Smooth muscle cell (in vitro differentiated cells): ENCODE results near the gene KCNN2. TPM values are rescaled to one million over a fixed set of nuclear protein-coding genes. Genes with fewer than 3 reads are reported as not detected.

Source experiments
- DNase-seq: peaks from one replicate; lab custom pipeline; 2025; ENCODE audit not compliant: unreplicated experiment; lab: John Stamatoyannopoulos, UW
- H2AFZ ChIP-seq: fragments of 200-600 bp; sonication (generic); 2 replicates; pipeline ENCODE4 v1.6.0; 2016; ENCODE audit warnings: antibody characterized with exemption, low read depth, mild to moderate bottlenecking
- H3F3A ChIP-seq: fragments of 200-600 bp; sonication (generic); 2 replicates; pipeline ENCODE4 v1.6.0; 2017; ENCODE audit warnings: antibody characterized with exemption, low read depth
- H3K27ac ChIP-seq: fragments of 200-600 bp; sonication (generic); 2 replicates; pipeline ENCODE4 v1.5.1; 2016; ENCODE audit warnings: low read depth, mild to moderate bottlenecking
- H3K27me3 ChIP-seq: fragments of 200-600 bp; sonication (generic); 2 replicates; pipeline ENCODE4 v1.6.1; 2016; ENCODE audit warnings: low read depth, mild to moderate bottlenecking
- H3K36me3 ChIP-seq: fragments of 200-600 bp; sonication (generic); 2 replicates; pipeline ENCODE4 v1.5.1; 2016; ENCODE audit warnings: low read depth
- H3K4me1 ChIP-seq: fragments of 200-600 bp; sonication (generic); 2 replicates; pipeline ENCODE4 v1.5.1; 2016; ENCODE audit warnings: low read depth
- H3K4me2 ChIP-seq: fragments of 200-600 bp; sonication (generic); 2 replicates; pipeline ENCODE4 v1.6.0; 2016; ENCODE audit warnings: mild to moderate bottlenecking
- H3K4me3 ChIP-seq: fragments of 200-600 bp; sonication (generic); 2 replicates; pipeline ENCODE4 v1.5.1; 2016; ENCODE audit warnings: mild to moderate bottlenecking
- H3K79me2 ChIP-seq: fragments of 200-600 bp; sonication (generic); 2 replicates; pipeline ENCODE4 v1.6.0; 2016; ENCODE audit warnings: low read depth, mild to moderate bottlenecking
- H3K9ac ChIP-seq: fragments of 200-600 bp; sonication (generic); 2 replicates; pipeline ENCODE4 v1.6.0; 2016; ENCODE audit warnings: low read depth
- H3K9me3 ChIP-seq: fragments of 200-600 bp; sonication (generic); replicated peaks from 2 replicates; pipeline ENCODE4 v1.5.1; 2016; ENCODE audit warnings: low read depth
- H4K20me1 ChIP-seq: fragments of 200-600 bp; sonication (generic); 2 replicates; pipeline ENCODE4 v1.6.0; 2016; ENCODE audit warnings: low read depth
- WGBS: methylation state at CpG from one replicate; pipeline ENCODE4 v1.1.7; 2016; ENCODE audit warnings: low lambda C conversion rate; 5-methylcytosine and 5-hydroxymethylcytosine counted together
- polyA plus RNA-seq: library from polyadenylated mRNA; unstranded; fragments of >200 nt; fragmentation: Nextera tagmentation; extraction: Ambion mirVana; gene quantifications from 2 replicates; pipeline ENCODE4 v1.2.1, GENCODE V29; 2016
- total RNA-seq: library from RNA; depleted of rRNA; stranded (reverse); fragments of >200 nt; gene quantifications from 2 replicates; pipeline ENCODE4 v1.2.3, GENCODE V29; 2014
- TF ChIP-seq, protein P1 (sequence below): fragments of 200-600 bp; sonication (generic); IDR thresholded peaks from 2 replicates; pipeline ENCODE4 v1.5.1; 2017; ENCODE audit warnings: borderline replicate concordance, mild to moderate bottlenecking, antibody characterized with exemption; ENCODE audit not compliant: insufficient read depth, poor library complexity, severe bottlenecking

Gene KCNN2
- total and polyA plus RNA-seq, 2 experiments from 2014 or later = 3.2 to 8.0 TPM

DNA sequence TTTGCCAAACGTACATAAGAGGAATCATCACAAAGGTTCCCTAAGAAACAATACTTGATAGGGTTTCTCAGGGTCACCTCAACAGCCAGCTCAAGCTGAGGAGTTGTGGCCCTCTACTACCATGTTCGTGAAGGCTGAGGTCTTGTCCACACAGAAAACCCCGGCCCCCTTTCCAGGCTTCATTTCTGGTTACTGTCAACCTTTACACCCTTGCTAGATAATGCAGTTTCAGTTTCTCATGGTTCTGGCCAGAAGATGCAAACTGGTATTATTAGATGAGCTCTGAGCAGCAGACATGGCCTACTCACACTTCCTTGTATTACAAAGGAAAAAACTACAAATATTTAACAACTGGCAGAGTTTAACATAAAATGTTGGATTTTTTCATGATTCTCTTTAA lies 22.8 kb upstream of the KCNN2 start:
- no peak for DNase-seq
- no peak overlapping the region for H2AFZ ChIP-seq
- H3K9me3 ChIP-seq = no peaks in the 10 kb centered on the region
- 93% methylated on average over 3 of the region's 3 CpGs for WGBS
- H3K4me3 ChIP-seq = no peak overlapping the region
- no peaks in the 10 kb centered on the region for H3K79me2 ChIP-seq
- no peak overlapping the region for H3K4me2 ChIP-seq
- H3F3A ChIP-seq = no peaks in the 10 kb centered on the region
- no peak overlapping the region for H3K27ac ChIP-seq
- TF ChIP-seq, protein P1, sequence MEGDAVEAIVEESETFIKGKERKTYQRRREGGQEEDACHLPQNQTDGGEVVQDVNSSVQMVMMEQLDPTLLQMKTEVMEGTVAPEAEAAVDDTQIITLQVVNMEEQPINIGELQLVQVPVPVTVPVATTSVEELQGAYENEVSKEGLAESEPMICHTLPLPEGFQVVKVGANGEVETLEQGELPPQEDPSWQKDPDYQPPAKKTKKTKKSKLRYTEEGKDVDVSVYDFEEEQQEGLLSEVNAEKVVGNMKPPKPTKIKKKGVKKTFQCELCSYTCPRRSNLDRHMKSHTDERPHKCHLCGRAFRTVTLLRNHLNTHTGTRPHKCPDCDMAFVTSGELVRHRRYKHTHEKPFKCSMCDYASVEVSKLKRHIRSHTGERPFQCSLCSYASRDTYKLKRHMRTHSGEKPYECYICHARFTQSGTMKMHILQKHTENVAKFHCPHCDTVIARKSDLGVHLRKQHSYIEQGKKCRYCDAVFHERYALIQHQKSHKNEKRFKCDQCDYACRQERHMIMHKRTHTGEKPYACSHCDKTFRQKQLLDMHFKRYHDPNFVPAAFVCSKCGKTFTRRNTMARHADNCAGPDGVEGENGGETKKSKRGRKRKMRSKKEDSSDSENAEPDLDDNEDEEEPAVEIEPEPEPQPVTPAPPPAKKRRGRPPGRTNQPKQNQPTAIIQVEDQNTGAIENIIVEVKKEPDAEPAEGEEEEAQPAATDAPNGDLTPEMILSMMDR = no peak
- no peak overlapping the region for H3K9ac ChIP-seq
- no peaks in the 10 kb centered on the region for H4K20me1 ChIP-seq
- no peaks in the 10 kb centered on the region for H3K27me3 ChIP-seq
- no peaks in the 10 kb centered on the region for H3K4me1 ChIP-seq
- no peaks in the 10 kb centered on the region for H3K36me3 ChIP-seq

DNA sequence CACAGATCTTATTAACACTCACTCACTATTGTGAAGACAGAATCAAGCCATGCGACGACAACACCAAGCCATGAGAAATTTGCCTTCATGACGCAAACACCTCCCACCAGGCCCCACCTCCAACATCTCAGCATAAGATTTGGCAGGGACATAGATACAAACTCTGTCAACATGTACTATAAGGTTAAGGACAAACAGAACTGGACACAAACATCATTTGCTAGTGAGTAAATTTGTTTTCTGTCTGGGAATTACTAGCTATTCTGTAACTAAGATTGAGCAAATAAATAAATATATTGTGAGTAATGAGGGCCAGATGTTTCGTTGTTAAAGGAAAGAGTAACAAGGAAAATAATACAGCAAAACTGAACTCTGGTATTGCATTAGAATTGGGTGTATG lies 15.7 kb upstream of the KCNN2 start:
- H3K27me3 ChIP-seq = no peaks in the 10 kb centered on the region
- H3K27ac ChIP-seq = no peak overlapping the region
- H3K4me2 ChIP-seq = no peak overlapping the region
- TF ChIP-seq, protein P1 = no peak
- H3K9ac ChIP-seq = no peak overlapping the region
- H3K36me3 ChIP-seq = no peaks in the 10 kb centered on the region
- no peak for DNase-seq
- no peaks in the 10 kb centered on the region for H3K4me1 ChIP-seq
- no peak overlapping the region for H2AFZ ChIP-seq
- no peak overlapping the region for H3K4me3 ChIP-seq
- H3K9me3 ChIP-seq = no peaks in the 10 kb centered on the region
- H4K20me1 ChIP-seq = no peaks in the 10 kb centered on the region
- no peaks in the 10 kb centered on the region for H3F3A ChIP-seq
- H3K79me2 ChIP-seq = no peaks in the 10 kb centered on the region
- 92% methylated on average over 4 of the region's 4 CpGs for WGBS

DNA sequence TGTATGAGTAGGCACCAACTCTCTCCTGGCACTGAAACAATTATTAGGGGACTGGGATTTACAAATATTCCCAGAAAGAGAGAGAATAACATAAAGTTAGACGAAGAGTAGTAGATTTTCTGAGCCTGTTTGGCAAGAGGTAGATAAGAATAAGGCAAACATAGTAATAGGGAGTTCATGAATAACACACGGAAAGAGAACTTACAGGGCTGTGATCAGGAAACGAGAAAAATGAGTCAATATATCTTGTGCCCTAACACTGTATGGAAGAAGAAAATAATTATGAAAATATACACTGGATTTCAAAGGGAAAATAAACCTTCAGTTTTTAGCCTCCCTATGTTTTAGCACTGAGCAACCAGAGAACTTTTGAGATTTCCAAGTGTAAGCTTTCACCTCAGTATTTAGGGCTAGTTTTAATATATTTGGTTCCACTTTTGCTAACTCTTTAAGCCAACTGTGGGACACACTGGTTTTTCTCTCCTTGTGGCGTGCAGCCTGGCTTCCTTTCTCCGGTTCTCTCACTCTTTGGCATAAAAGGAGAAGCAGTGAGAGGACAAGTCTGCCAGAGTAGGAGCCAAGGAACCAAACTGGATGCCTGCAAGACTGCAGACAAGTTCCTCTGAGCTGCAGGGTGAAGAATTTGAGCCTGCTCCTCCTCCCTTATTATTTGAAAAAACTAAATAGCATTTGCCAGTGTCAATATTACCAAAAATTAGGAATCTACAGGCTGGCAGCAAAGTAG lies 6.6 kb upstream of the KCNN2 start:
- Histone ChIP-seq H3K27me3 (peaks cover 18% of the 10 kb centered on the region), H3K4me2 (no peak overlapping the region), H3K9me3 (no peaks in the 10 kb centered on the region), H3K79me2 (no peaks in the 10 kb centered on the region), H3K27ac (no peak overlapping the region), H4K20me1 (no peaks in the 10 kb centered on the region), H3K4me3 (no peak overlapping the region), H3K9ac (no peak overlapping the region), H3K4me1 (no peaks in the 10 kb centered on the region), H2AFZ (no peak overlapping the region), H3K36me3 (no peaks in the 10 kb centered on the region), H3F3A (no peaks in the 10 kb centered on the region)
- TF ChIP-seq, protein P1 = no peak
- 68% methylated on average over 5 of the region's 5 CpGs for WGBS
- no peak for DNase-seq

DNA sequence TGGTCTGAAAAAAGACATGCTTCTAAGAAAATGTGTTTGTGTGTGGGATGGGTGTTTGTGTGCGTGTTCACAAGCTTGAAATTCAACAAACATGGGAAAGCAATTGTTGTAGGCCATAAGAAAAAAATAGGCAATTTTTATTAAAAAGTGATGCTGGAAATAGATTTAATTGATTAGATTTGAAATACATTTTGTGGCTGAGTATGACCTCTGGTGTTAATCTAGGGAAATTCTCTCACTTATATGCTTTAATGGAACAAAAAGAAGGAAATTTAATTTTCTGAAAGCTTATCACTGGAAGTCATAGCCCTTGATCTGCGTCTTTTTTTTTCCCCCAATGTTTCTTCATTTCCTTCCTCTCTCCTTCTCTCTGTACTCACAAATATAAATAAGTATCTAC lies 3.5 kb upstream of the KCNN2 start:
- no peaks in the 10 kb centered on the region for H3K4me1 ChIP-seq
- no peak overlapping the region for H3K9ac ChIP-seq
- 86% methylated on average over 2 of the region's 2 CpGs for WGBS
- no peak overlapping the region for H2AFZ ChIP-seq
- peaks cover 49% of the 10 kb centered on the region for H3K27me3 ChIP-seq
- no peak overlapping the region for H3K4me3 ChIP-seq
- H4K20me1 ChIP-seq = no peaks in the 10 kb centered on the region
- no peaks in the 10 kb centered on the region for H3F3A ChIP-seq
- no peak overlapping the region for H3K4me2 ChIP-seq
- TF ChIP-seq, protein P1 = peak; percentile 31
- H3K9me3 ChIP-seq = no peaks in the 10 kb centered on the region
- no peaks in the 10 kb centered on the region for H3K79me2 ChIP-seq
- H3K36me3 ChIP-seq = no peaks in the 10 kb centered on the region
- no peak overlapping the region for H3K27ac ChIP-seq
- DNase-seq = no peak
